Non-pigmented ciliary epithelial cell (primary cell): ENCODE results near the gene DUSP7.

Source experiments
- DNase-seq: peaks from one replicate; pipeline ENCODE4 v3.0.0-alpha.2; 2010; ENCODE audit warnings: low read depth

DUSP7 gene

DNA sequence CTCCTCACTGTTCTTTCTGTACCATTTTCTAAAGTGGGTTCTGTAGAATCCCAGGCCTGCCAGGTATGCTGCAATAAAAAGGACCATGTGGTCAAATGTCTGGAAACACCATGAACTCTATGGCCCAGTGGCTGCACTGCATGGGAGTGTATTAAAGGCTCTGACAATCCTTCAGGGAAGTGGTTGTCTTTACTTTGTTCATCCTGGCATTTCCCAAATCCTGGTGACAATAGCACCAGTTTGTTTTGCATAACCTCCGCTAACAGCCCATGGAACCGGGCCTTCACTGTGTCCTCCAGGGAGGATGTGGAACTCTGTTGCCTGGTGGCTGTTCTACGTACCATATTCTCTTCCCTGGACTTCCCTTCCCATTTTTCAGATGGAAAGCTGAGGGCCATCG lies 11.2 kb upstream of the DUSP7 start:
- DNase-seq = no peak

DNA sequence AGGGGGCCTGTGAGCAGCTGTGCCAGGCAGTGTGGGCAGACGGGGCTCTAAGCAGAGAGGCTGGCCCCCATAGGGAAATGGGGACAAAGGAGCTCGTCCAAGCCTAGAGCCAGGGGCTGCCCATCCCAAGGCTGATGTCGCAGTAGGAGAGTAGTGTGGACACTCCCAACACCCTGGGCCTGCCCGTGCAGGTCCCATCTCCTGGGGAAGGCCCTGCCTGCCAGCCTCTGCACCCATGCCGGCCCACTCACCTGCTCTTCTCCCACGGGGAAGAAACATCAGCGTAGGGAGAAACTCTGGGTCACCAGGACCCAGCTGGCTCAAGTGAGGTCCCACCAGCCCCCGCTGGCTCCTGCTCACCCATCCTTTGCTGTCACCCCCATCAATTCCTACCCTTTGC lies 10.7 kb upstream of the DUSP7 start:
- DNase-seq = no peak

DNA sequence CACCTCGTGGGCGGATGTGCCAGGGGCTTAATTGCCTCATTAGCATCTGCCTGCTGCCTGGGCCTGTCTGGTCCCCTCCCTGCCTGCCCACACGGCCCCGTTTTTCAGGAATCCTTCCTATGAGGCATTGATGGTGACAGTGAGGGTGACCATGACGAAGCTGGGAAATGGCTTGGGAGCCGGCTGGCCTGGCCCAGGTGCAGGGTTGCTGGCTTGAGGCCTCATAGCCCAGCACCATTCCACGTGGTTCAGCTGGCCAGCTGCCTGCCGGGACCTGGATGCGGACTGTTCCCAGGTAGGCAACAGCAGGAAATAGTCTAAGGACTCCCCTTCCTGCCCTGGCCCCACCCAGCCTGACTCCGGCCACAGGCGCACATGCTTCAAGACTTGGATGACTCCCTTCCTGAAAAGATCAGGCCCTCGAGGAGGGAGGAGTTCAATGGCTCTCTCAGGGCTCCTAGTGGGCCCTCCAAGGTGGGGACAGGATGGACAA lies 8.9 kb upstream of the DUSP7 start:
- DNase-seq = no peak

DNA sequence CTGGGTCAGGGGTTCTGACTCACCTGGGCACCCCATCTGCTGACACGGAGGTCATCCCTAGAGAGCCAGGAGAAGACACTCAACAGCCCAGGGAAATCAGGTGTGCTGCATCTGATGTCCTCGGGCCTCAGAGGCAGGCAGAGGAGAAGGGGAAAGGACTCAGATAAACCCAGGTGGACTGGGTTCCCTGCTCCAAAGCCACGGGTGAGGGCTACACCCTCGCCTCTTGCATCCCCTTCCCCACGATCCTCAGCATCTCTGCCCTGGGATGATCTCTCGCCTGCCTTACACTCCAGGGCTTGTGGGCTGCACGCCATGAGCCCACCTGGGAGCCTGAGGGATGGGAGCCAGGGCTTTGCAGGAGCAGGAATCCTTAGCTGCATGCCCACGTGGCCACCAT lies 8.2 kb upstream of the DUSP7 start:
- DNase-seq = no peak

DNA sequence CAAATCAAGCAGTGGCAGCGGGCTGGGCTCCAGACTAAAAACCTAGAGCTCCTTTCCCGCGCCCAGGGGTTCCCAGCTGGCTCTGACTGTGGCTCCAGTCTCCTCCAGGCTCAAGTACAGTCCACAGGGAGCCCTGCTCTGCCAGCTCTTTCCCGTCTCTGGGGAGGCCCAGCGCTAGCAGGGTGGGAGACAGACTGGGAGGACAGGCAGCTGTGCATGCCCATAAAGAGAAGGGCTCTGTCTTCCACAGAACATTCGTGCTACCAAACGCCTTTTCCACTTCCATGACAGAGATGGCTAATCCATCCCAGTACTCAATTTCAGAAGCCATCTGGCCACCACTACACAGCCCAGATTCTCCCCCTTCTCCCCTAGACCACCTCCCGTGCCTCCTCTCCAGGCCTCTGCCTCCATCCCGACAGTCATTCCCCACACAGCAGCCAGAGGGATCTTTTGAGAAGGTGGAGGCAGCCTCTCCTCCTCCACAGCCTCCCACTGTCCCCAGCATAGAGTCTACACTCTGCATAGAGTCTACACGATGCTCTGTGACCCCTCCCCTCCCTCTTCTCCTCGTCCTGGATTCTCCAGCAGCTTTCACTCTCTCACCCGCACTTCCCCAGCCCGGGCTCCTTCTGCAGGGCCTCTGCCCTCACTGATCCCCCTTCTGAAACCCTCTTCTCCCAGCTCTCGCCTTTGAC lies 6.8 kb upstream of the DUSP7 start:
- no peak for DNase-seq

DNA sequence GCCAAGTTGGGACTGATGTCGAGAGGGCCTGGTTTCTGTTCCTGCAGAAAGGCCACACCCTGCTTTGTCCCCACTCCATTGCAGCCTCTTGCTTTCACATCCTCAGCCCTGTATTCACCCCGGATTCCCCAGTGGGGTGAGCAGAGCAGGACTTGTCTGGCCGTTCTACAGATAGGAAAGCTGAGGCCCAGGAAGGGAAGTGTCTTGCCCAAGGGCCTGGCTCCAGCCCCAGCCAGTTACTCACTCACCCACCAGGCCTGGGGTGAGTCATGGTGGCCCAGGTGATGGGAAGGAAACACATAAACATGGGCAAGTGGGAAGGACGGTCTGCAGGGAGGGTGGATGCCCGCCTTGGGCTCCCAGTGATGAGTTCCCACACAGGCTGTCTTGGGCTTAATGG lies 6.1 kb upstream of the DUSP7 start:
- DNase-seq = no peak

DNA sequence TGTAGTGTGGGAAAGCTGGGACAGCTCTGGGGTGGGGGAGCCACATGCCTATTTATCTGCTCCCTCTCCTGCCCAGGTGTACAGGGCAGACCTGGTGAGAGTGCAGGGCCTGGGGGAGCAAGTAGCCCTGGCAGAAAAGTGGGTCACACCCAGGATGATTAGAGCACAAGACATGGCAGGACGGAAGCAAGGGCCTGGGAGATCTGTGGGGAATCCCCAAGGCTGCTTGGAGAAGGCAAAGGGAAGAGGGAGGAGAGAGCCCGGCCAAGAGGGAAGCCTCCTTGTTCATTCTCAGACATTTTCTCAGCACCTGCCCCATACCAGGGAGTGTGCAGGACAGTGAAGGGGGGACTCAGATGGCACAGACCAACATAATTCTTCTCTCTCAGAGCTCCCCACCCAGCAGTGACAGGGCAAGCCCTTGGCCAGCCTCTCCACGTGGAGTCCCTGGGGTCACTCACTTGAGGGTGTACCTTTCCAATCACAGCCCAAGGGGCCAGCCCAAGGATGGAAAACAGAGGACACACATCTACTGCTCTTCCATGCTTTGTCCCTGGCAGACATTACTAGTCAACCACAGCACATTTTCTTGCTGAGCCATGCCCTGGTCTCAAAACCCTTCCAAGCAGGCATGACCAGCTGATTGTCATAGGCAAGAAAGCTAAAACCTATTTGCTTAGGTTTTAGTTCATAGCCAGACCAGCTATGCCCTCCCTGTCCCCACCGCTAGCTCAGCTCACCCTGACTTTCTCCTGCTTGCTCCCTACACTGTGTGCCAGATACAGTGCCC lies 4.9 kb upstream of the DUSP7 start:
- DNase-seq = no peak

DNA sequence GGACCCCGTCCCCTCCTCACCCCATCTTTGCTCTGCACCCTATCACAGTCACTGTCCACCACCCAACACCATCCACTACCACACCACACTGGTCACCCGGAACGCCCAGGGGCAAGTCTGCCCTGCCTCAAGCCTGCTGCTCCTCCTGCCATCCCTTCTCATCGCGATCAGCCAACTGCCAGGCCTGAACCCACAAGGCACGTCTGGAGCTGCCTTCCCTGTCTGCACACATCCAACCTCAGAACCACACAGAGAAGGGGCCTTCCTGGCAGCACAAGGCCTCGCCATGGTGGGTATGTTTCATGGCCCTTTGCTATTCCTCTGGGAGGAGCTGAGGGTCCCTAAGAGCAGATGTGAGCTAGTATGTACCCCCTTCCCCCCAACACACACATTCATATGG lies 3.4 kb upstream of the DUSP7 start:
- no peak for DNase-seq

DNA sequence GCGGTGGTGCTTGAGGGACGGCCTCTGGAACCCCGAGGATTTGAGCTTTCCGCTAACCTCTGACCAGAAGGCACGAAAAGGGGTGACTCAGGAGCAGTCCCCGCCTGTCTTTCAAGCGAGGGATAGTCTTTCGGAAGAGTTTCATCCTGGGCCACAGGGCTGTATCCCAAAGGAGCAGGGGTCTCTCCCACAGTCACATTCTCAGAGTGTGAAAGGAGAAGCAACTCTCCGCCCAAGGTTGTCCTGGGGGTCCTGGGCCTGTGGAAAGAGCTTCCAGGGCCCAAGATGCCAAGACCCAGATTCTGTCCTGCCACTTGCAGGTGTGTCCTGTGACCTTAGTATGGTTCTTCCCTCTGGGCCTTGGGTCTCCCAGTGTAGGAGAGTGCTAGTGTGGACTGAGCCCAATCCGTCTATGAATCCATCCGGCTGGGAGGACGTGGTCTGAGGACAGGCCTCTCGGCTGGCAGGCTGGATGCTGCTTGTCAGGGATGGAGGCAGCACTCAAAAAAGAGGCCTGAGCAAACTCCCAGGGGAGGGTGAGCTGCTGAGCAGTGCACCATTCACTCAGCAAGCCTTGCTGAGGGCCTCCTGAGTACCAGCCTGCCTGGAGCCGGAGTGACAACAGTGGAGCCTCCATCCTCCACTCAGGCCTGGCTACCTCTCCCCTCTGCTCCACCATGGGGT lies 1.6 kb upstream of the DUSP7 start:
- DNase-seq = no peak

DNA sequence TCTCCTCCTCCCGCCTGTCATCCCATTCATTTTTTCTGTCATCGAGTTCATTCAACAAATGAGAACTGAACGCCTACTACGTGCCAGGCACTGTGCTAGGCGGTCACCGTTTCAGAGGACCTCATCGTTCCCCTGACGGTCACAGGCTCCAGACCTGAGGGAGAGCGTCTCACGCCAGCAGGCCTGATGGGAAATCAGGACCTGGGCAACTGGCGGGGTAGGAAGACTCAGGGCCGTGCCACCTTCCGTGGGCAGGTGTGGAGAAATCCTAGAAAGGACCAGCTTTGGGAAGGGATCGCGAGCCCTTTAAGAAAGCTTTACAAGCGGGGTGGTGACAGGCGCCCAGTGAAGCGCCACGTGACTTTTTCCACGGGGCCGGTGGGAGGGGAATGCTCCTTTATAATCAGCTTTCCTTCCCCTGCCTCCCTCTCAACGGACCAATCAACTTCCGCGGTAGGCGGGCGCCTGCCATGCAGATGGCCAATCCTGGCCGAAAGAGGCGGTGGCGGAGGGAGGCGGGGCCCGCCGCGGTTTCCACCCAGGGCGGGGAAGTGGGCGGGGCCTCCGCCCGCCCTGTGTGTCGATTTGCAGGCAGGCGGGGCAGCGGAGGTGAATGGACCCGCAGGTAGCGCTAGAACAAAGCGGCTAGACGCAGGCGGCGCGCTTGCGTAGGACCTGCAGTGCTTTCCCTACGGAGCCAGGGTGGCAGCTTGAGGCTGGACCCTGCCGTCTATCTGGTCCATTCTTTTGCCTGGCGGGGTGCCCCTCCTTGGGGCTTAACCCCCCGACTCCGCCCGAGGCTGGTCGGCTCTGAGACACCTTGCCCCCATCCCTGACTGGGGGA lies 819 bp upstream of the DUSP7 start:
- peak; percentile 91 for DNase-seq

DNA sequence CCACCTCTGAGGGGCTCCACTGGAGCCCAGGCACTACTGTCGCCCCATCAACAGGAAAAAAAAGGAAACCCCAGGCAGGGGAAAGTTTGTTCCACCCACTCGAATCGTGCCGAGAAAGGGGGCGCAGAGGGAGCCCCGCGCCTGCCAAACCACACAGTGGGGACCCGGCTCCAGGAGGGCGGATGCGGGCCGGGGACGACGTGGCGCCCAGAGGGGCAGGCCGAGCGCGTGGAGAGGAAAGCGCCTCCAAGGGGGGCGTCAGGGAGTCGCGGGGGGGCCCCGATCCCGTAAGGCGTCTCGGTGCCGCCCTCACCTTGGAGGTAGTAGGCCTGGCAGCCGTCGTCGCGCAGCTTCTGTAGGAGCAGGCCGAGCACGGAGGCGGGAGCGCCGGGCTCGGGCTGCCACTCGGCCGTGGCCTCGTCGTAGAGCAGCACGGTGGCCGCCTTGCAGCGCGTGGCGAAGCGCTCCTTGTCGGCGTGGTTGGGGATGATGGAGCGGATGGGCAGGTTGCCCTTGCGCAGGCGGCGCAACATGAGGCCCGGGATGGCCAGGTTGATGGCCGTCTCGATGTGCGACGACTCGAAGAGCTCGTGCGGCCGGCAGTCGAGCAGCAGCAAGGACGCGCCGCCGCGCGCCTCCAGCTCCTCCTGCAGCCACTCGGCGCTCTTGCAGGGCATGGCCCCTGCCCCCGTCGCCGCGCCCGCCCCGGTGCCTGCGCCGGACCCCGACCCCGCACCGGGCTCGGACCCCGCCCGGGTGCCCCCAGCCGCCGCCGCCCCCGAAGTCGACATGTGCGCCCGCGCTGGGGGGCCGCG lies 627 bp downstream of the DUSP7 start:
- DNase-seq = no peak

DNA sequence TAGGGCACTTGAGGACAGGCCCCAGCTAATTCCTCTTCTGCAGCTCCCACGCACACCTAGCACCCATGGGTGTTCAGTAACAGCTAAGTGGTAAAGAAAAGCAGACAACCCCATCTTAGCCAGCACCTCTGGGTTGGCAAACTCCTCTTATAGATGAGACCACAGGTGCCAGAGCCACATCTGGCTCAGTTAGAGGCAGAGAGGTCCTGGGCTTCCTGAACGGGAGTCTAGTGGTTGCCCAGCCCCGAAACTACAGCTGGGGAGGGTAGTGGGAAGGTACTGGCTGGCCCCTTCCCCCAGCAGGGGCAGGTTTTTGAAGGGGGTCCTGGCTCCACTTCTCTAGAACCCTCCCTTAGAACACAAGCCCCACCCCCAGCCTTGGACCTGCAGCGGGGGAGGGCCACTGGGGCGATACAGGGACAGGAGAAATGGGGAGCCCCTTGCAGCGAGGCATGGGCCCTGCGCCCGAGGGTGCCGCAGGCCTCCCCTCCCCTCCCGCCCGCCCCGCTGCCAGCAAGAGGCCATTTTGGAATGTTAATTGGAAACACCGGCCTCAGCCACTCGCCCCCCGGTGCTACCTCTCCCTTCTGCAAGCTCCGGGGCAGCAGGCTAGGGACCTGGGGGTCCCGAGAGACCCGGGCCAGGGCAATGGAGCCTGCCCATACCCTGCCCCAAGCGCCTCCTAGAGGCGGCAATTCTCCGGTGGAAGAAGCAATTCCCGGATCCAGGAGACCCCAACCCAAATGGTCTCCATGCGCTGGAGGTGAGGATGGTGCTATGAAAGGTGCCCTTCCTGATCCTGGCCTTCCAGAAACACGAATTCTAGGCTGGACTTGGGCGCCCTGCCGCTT lies 1.5 kb downstream of the DUSP7 start:
- DNase-seq = no peak

DNA sequence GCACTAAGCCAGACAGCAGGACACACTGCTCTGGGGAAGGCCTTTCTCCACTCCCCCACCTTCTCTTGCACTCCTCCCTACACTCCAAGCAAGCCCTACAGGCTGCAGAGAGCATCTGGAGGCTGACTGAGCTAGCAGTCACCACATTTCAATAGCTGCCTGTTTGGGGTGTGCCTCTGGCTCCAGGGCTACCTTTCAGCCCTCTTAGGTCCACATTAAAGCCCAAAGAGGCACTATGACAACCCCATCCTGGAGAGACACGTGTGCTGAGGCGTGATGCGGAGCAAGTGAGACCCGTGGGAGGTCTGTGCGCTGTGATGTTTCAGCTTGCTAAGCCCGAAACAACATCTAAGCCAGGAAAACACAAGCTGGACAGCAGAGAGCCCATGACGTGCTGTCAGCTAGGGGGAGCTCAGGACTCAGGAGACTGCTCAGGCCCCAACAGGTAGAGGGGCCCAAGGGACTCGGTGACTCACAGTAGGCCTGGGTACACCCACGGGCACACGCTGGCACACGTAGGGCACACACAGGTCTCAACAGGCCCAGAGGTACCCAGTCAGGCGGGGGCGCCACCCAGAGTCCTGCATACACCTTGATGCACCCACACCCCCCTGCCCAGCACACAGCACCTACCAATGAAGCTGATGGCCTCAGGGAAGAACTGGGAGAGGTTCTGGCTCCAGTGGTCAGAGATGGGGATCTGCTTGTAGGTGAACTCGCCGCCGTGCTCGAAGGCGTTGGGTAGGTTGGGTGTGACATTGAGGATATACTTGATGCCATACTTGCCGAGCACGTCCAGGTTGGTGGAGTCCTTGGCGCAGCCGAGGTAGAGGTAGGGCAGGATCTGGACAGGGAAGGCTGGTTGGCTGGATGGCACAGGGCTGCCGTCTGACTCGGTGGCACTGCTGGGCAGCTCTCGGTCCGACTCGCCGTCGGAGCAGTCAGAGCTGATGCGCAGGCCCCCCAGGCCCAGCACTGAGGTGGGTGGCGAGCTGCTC lies 2.8 kb downstream of the DUSP7 start:
- no peak for DNase-seq

DNA sequence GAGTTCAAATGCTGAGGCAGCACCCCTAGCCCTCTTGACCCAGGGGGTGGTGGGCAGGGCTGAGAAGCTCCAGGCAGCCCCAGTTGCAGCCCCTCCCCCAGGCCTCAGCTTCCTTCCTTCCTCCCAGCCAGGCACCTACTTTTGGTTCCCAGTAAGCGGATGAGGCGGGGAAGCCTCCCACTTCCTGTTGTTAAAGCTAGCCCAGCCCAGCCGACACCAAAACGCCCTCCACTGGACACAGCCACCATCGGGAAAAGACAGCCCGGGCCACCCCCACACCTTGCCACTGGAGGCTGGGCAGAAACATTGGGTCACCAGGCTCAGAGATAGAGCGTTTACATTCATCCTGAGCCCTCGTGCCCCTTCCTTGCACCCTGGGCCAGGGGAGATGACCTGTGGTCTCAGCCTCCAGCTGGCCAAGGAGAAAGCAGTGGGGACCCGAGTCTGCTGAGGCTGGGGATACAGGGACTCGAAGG lies 3.5 kb downstream of the DUSP7 start:
- no peak for DNase-seq

DNA sequence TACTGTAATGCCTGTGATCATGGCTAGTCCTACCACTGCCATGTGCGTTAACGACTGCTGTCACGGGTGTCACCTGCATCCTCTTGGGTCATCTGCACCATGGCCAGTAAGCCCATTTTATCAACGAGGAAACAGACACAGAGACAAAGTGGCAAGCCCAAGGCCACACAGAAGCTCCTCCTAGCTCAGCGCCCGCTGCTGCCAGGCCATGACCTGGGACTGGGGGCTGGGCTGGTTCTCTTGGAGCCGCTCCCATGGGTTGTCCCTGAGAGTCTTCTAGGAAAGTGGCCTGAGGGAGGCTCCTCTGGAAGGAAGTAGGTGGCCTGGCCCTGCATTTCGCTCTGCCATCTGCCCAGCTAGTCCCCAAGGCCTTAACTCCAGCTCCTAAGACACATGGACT lies 4.9 kb downstream of the DUSP7 start:
- no peak for DNase-seq

DNA sequence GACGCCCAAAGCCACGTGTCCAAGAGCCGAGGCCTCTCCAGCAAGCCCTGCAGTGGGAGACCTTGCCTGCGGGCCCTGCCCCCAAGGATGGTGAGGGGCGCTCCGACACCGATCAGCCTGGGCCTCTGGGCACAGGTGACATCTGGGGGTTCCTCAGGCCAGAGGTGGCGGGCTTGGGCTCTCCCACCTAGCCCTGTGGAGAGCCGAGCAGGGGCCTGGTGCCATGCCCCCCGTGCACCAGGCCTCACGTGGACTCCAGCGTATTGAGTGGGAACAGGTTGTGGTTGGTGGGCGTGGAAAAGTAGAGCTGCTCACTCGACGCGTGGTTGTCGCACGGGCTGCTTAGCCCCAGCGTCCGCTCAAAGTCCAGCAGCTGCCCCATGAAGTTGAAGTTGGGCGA lies 5.8 kb downstream of the DUSP7 start:
- no peak for DNase-seq

DNA sequence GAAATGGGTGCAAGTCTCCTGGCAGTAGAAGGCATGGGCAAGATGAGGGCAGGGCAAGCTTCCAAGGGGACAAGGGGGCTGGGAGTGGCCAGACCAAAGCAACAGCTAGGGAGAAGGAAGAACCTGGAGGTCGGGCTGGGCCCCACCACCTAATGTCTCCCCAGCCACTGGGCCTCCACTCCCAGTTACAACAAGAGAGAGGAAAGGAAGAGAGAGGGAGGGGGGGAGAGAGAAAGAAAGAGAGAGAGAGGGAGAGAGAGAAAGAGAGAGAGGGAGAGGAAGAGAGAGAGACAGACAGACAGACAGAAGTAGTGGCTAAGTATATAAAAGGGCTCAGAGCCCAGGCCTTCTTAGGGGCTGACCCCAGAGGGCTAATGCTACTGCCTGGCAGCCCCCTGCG lies 6.9 kb downstream of the DUSP7 start:
- no peak for DNase-seq

DNA sequence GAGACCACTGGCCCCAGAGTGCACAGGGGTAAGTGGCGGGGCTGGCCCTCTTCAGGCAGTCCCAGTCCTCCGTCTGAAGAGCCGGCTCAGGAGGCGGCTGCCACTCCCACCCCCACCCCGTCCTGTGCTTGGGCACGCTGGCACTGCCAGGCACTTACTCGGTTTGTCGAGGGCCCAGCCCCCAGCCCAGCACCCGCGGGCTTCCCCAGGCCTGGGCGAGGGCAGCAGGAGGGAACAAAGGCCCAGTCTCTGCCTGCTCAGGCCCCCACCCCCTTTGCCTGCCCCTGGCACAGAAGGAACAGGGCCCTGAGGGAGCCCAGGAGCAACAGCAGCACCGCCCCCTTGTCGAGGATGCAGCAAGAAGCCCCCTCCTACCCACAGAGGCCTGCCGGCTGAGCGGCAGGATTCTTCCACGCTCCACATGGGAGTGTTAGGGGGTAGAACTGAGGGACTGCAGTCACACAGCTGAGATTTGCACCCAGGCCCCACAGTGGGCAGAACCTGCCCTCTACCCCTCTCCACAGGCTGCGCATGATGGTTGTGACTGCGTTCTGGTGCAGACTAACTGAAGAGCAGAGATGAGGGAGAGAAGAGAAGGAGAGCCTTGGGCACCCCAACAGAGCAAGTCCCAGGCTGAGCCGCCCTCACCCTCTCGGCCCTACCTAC lies 8.9 kb downstream of the DUSP7 start:
- no peak for DNase-seq

DNA sequence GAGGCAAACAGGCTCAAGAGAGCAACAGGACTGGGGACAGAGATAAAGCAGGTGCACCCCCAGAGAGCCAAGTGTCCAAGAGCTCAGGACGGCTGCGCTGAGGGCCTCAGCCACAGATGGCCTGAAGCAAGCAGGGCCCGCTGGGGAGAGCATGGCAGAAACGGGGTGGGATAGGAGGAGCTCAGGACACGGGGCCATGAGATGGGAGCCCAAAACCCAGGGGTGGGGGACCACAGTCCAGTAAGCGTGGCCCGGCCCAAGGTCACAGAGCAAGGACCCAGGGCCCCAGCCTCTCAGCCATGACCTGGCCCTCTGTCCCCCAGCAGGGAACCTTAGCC lies 9.5 kb downstream of the DUSP7 start:
- no peak for DNase-seq
